H1 (cell line): Measurements from ENCODE around the gene GLTP. TPM values are rescaled to one million over a fixed set of nuclear protein-coding genes. Genes with fewer than 3 reads are reported as not detected.

ENCODE experiments used
- CTCF ChIA-PET: fragments of 300-600 bp; sonication (Branson Sonifier 250); formaldehyde crosslinking; loops from one replicate; lab custom pipeline; 2021; ENCODE audit not compliant: partially characterized antibody; lab: Charles Lee
- POLR2A ChIA-PET: fragments of 300-600 bp; sonication (Branson Sonifier 250); formaldehyde crosslinking; loops from one replicate; lab custom pipeline; 2021; ENCODE audit warnings: inconsistent platforms; ENCODE audit not compliant: partially characterized antibody; lab: Charles Lee
- DNase-seq, 2 experiments: peaks; one replicate each; pipeline versions ENCODE4 v3.0.0 to v3.0.0-alpha.2; 2010 to 2022; ENCODE audit warnings: low spot score in 2 of 2, low read depth in 1 of 2, mixed read lengths in 1 of 2
- FAIRE-seq: peaks from 2 replicates; lab custom pipeline; 2011; peaks lifted over from hg19 to GRCh38; lab: Jason Lieb, UNC
- H2AFZ ChIP-seq: 2 replicates; pipeline ENCODE4 v1.8.1; 2012; ENCODE audit warnings: low read length, inconsistent platforms
- H2AK5ac ChIP-seq: 2 replicates; pipeline ENCODE4 v1.6.1; 2013; ENCODE audit warnings: low read depth, low read length
- H2BK120ac ChIP-seq: replicated peaks from 2 replicates; pipeline ENCODE3; 2013; ENCODE audit warnings: low read depth, low read length, inconsistent platforms
- H2BK12ac ChIP-seq: 2 replicates; pipeline ENCODE4 v1.6.1; 2013; ENCODE audit warnings: low read depth, low read length
- H2BK15ac ChIP-seq: 2 replicates; pipeline ENCODE4 v1.6.1; 2013; ENCODE audit warnings: low read length
- H2BK20ac ChIP-seq: 2 replicates; pipeline ENCODE4 v1.6.1; 2013; ENCODE audit warnings: low read length
- H2BK5ac ChIP-seq: 2 replicates; pipeline ENCODE4 v1.6.1; 2013; ENCODE audit warnings: low read depth, low read length
- H3K14ac ChIP-seq: 2 replicates; pipeline ENCODE4 v1.6.1; 2013; ENCODE audit warnings: inconsistent platforms; ENCODE audit not compliant: insufficient read length
- H3K18ac ChIP-seq: 2 replicates; pipeline ENCODE4 v1.6.1; 2013; ENCODE audit warnings: low read length; ENCODE audit errors: extremely low read depth
- H3K23ac ChIP-seq: 2 replicates; pipeline ENCODE4 v1.6.1; 2013; ENCODE audit warnings: inconsistent platforms; ENCODE audit not compliant: insufficient read length
- H3K23me2 ChIP-seq: 2 replicates; pipeline ENCODE4 v1.6.1; 2013; ENCODE audit warnings: low read depth, low read length
- H3K27ac ChIP-seq: 2 replicates; pipeline ENCODE4 v1.6.1; 2011; ENCODE audit warnings: low read depth, low read length, inconsistent platforms
- H3K27me3 ChIP-seq, 4 experiments: replicated peaks in 1 of 4; 1 replicate in 1 of 4; 2 replicates in 3 of 4; pipeline versions ENCODE4 v1.6.1 to v1.8.1; 2011 to 2013; ENCODE audit warnings: low read length in 3 of 4, mild to moderate bottlenecking in 3 of 4, inconsistent platforms in 2 of 4, mixed read lengths in 2 of 4, moderate library complexity in 1 of 4; ENCODE audit not compliant: control insufficient read depth in 3 of 4, insufficient read depth in 3 of 4; ENCODE audit errors: extremely low read depth in 1 of 4
- H3K36me3 ChIP-seq, 4 experiments: 2 replicates each; pipeline versions ENCODE4 v1.6.1 to v1.8.1; 2011 to 2013; ENCODE audit warnings: mild to moderate bottlenecking in 4 of 4, low read length in 3 of 4, moderate library complexity in 2 of 4, control low read depth in 1 of 4, inconsistent platforms in 1 of 4; ENCODE audit not compliant: insufficient read depth in 4 of 4, control insufficient read depth in 2 of 4
- H3K4ac ChIP-seq: replicated peaks from 2 replicates; pipeline ENCODE3; 2013; ENCODE audit warnings: low read length, low read depth, mixed read lengths, inconsistent platforms; ENCODE audit not compliant: insufficient read length
- H3K4me1 ChIP-seq, 4 experiments: replicated peaks in 1 of 4; 1 replicate in 1 of 4; 2 replicates in 3 of 4; pipeline versions ENCODE4 v1.6.1 to v1.8.1; 2011 to 2013; ENCODE audit warnings: low read length in 3 of 4, inconsistent platforms in 2 of 4, mixed read lengths in 1 of 4; ENCODE audit not compliant: insufficient read depth in 4 of 4, control insufficient read depth in 3 of 4
- H3K4me2 ChIP-seq, 2 experiments: 2 replicates each; pipeline versions ENCODE4 v1.6.1 to v1.8.1; 2011 to 2013; ENCODE audit warnings: low read depth in 2 of 2, low read length in 2 of 2, control low read depth in 1 of 2, inconsistent platforms in 1 of 2, mild to moderate bottlenecking in 1 of 2; ENCODE audit not compliant: insufficient read depth in 1 of 2
- H3K4me3 ChIP-seq, 4 experiments: fragments of 200-600, 300-600 bp in 1 of 4; sonication (generic), shearing (Covaris generic), sonication (Bioruptor Twin) in 1 of 4; 2 replicates each; pipeline versions ENCODE4 v1.5.1 to v1.8.1; 2011 to 2016; ENCODE audit warnings: low read length in 4 of 4, low read depth in 3 of 4, control low read depth in 2 of 4, inconsistent platforms in 2 of 4, mild to moderate bottlenecking in 2 of 4, mixed read lengths in 1 of 4, moderate library complexity in 1 of 4; ENCODE audit not compliant: insufficient read depth in 2 of 4; ENCODE audit errors: extremely low read depth in 1 of 4
- H3K56ac ChIP-seq: replicated peaks from 2 replicates; pipeline ENCODE3; 2013; ENCODE audit warnings: low read depth, mild to moderate bottlenecking, mixed read lengths, low read length, inconsistent platforms; ENCODE audit not compliant: insufficient read length
- H3K79me1 ChIP-seq: 2 replicates; pipeline ENCODE4 v1.6.1; 2013; ENCODE audit warnings: low read depth, low read length, control low read depth
- H3K79me2 ChIP-seq, 2 experiments: 2 replicates each; pipeline versions ENCODE4 v1.6.1 to v1.8.1; 2012 to 2013; ENCODE audit warnings: low read length in 2 of 2, mild to moderate bottlenecking in 2 of 2, inconsistent platforms in 1 of 2; ENCODE audit not compliant: insufficient read depth in 2 of 2, control insufficient read depth in 1 of 2
- H3K9ac ChIP-seq, 4 experiments: replicated peaks in 1 of 4; 1 replicate in 1 of 4; 2 replicates in 3 of 4; pipeline versions ENCODE4 v1.6.1 to v1.8.1; 2011 to 2013; ENCODE audit warnings: low read depth in 3 of 4, low read length in 3 of 4, control low read depth in 2 of 4, mild to moderate bottlenecking in 2 of 4, moderate library complexity in 2 of 4, inconsistent platforms in 1 of 4; ENCODE audit errors: extremely low read depth in 1 of 4
- H3K9me3 ChIP-seq, 2 experiments: 2 replicates each; pipeline versions ENCODE4 v1.6.1 to v1.8.1; 2012 to 2013; ENCODE audit warnings: mild to moderate bottlenecking in 2 of 2, moderate library complexity in 2 of 2, control low read depth in 1 of 2, inconsistent platforms in 1 of 2, low read depth in 1 of 2, low read length in 1 of 2, mixed read lengths in 1 of 2; ENCODE audit not compliant: insufficient read depth in 2 of 2
- H4K20me1 ChIP-seq, 2 experiments: replicated peaks in 1 of 2; 2 replicates each; pipeline versions ENCODE3 to v1.8.1; 2011 to 2013; ENCODE audit warnings: inconsistent platforms in 2 of 2, low read length in 2 of 2, mild to moderate bottlenecking in 1 of 2; ENCODE audit not compliant: insufficient read depth in 2 of 2, control insufficient read depth in 1 of 2
- H4K5ac ChIP-seq: 2 replicates; pipeline ENCODE4 v1.6.1; 2013; ENCODE audit warnings: low read length, low read depth, mixed read lengths, inconsistent platforms; ENCODE audit not compliant: insufficient read length
- H4K8ac ChIP-seq: 2 replicates; pipeline ENCODE4 v1.8.0; 2013; ENCODE audit warnings: mild to moderate bottlenecking, moderate library complexity, low read length, inconsistent platforms; ENCODE audit not compliant: insufficient read depth; ENCODE audit errors: extremely low read depth
- H4K91ac ChIP-seq: replicated peaks from 2 replicates; pipeline ENCODE3; 2013; ENCODE audit warnings: low read length, mixed read lengths, inconsistent platforms; ENCODE audit not compliant: insufficient read length
- BACH1 ChIP-seq: IDR thresholded peaks from 2 replicates; pipeline ENCODE4 v1.6.1; 2012; ENCODE audit warnings: low read length, improper control_type of control experiment
- CBX8 ChIP-seq: fragments of 300-800, 300-1000 bp; sonication (generic); IDR thresholded peaks from 2 replicates; pipeline ENCODE4 v1.7.1; 2016; ENCODE audit warnings: low read depth, low read length, borderline replicate concordance
- CEBPB ChIP-seq: IDR thresholded peaks from 2 replicates; pipeline ENCODE4 v1.6.1; 2012; ENCODE audit warnings: low read depth, low read length
- GABPA ChIP-seq: IDR thresholded peaks from 2 replicates; pipeline ENCODE4 v1.6.1; 2011; ENCODE audit warnings: mild to moderate bottlenecking, low read length, moderate library complexity, borderline replicate concordance; ENCODE audit not compliant: insufficient read depth
- KDM5A ChIP-seq: fragments of 200-600 bp; IDR thresholded peaks from 2 replicates; pipeline ENCODE4 v1.7.1; 2012; ENCODE audit warnings: mild to moderate bottlenecking, low read length, inconsistent platforms, mixed read lengths
- NRF1 ChIP-seq: IDR thresholded peaks from 2 replicates; pipeline ENCODE4 v1.6.1; 2011; ENCODE audit warnings: mild to moderate bottlenecking, low read depth, low read length, improper control_type of control experiment
- RNF2 ChIP-seq: fragments of 200-900, 300-1000 bp; sonication (generic); IDR thresholded peaks from 2 replicates; pipeline ENCODE4 v1.7.1; 2016; ENCODE audit warnings: borderline replicate concordance, low read depth, mild to moderate bottlenecking, antibody characterized with exemption, low read length; ENCODE audit not compliant: poor library complexity, severe bottlenecking; ENCODE audit errors: missing control alignments
- RXRA ChIP-seq: IDR thresholded peaks from 2 replicates; pipeline ENCODE4 v1.6.1; 2011; ENCODE audit warnings: low read depth, mild to moderate bottlenecking, low read length, moderate library complexity; ENCODE audit not compliant: insufficient read depth
- SIRT6 ChIP-seq: IDR thresholded peaks from one replicate; pipeline ENCODE4 v1.7.1; 2012; ENCODE audit warnings: low read length, inconsistent platforms
- TAF1 ChIP-seq: IDR thresholded peaks from 2 replicates; pipeline ENCODE4 v1.6.1; 2011; ENCODE audit warnings: mild to moderate bottlenecking, low read depth, low read length
- WGBS, 2 experiments: shearing (Covaris generic) in 1 of 2; methylation state at CpG; one replicate each; pipeline versions ENCODE4 v1.1.6 to v1.1.7; 2013 to 2015; ENCODE audit warnings: low lambda C conversion rate in 2 of 2, mixed read lengths in 2 of 2, inconsistent platforms in 1 of 2, low coverage in 1 of 2, missing lambda C conversion rate in 1 of 2; ENCODE audit not compliant: insufficient replicate concordance in 2 of 2, insufficient coverage in 1 of 2, insufficient read length in 1 of 2; ENCODE audit errors: extremely low coverage in 1 of 2, missing lambda C conversion rate in 1 of 2; 5-methylcytosine and 5-hydroxymethylcytosine counted together
- polyA plus RNA-seq, 7 experiments: library from polyadenylated mRNA; depleted of rRNA in 3 of 7; stranded (reverse) in 5 of 7; unstranded in 2 of 7; fragments of >200 nt in 5 of 7; fragments of 200-250 nt in 2 of 7; gene quantifications; 1 replicate in 5 of 7; 2 replicates in 1 of 7; 4 replicates in 1 of 7; pipeline versions ENCODE4 v1.2.1 to v1.2.3, GENCODE V29; 2011 to 2013; ENCODE audit warnings: missing spikeins in 2 of 7, mixed read lengths in 2 of 7
- total RNA-seq: library from RNA; stranded (reverse); fragmentation: NEBNext Ultra II Directional; extraction: Animal tissue kit (Norgen Biotek cat#: 25700); gene quantifications from 2 replicates; pipeline ENCODE4 v1.2.1, GENCODE V29; 2021

GLTP gene
- total and polyA plus RNA-seq, 2 of the 8 experiments (the other 6 are each of a cell fraction or from before 2014, with no cell fraction given) = 9.8 to 26.1 TPM

DNA sequence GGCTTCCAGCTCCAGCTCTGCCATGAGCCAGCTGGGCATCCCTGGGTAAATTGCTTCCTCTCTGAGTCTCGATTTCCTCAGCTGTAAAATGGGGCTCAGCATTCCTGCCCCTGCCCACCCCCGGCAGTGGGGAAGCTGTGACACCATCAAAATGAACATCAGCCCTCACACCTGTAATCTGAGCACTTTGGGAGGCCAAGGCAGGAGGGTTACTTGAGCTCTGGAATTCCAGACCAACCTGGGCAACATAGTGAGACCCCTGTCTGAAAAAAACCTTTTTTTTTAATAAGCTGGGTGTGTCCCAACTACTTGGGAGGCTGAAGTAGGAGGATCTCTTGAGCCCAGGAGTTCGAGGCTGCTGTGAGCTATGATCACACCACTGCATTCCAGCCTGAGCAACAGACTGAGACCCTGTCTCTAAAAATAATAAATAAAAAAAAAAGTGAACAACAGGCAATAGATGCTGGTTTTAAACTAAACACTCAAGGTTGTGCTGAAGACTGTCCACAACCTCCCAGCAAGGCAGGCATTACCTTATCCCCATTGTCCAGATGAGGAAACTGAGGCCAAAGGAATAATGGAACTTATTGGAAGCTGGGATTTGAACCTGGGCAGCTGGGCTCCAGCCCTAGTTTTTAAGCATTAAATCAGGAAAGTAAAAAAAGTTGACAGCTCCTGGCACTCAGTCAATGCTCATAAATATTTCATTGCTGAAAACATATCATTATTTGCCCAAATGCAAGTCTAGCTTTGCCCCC, 51.4 kb downstream of the GLTP start:
- no peak overlapping the region for H3K4ac ChIP-seq
- no peak overlapping the region for H2AFZ ChIP-seq
- peaks cover 1% of the 10 kb centered on the region; the same call in 1 of the 2 replicates for H3K23me2 ChIP-seq
- peaks cover 0 to 6% (median 1%) of the 10 kb centered on the region in 4 experiments; a peak in 3 of 7 replicates for H3K4me1 ChIP-seq
- no peak overlapping the region for H3K27ac ChIP-seq
- no peak overlapping the region for H3K18ac ChIP-seq
- H3K9ac ChIP-seq = no peak overlapping the region
- no peak overlapping the region for H2BK15ac ChIP-seq
- no peaks in the 10 kb centered on the region; the same call in 1 of the 2 replicates for H3K79me1 ChIP-seq
- H3K23ac ChIP-seq = no peak overlapping the region
- H2AK5ac ChIP-seq = no peak overlapping the region
- H3K4me3 ChIP-seq = no peak overlapping the region
- no peaks in the 10 kb centered on the region; a peak in 1 of 7 replicates for H3K27me3 ChIP-seq
- H4K91ac ChIP-seq = no peak overlapping the region
- H2BK12ac ChIP-seq = no peak overlapping the region
- H3K36me3 ChIP-seq = no peaks in the 10 kb centered on the region
- no peak overlapping the region for H3K4me2 ChIP-seq
- H3K79me2 ChIP-seq = no peaks in the 10 kb centered on the region
- H4K5ac ChIP-seq = no peak overlapping the region
- H2BK120ac ChIP-seq = no peak overlapping the region
- CTCF ChIA-PET = interaction anchor here (0.6 to 9.4 kb wide), 9 partner anchors 8 to 99 kb away, joined by 3 to 92 read pairs (median 6); no protein-coding TSS in a partner anchor
- FAIRE-seq (no peak), DNase-seq (no peak)
- no peak overlapping the region for H2BK5ac ChIP-seq
- no peak overlapping the region for H3K56ac ChIP-seq
- POLR2A ChIA-PET = interaction anchor here (0.6 to 1.2 kb wide), 2 partner anchors 8 to 10 kb away, joined by 3 read pairs; no protein-coding TSS in a partner anchor
- H2BK20ac ChIP-seq = no peak overlapping the region
- no peaks in the 10 kb centered on the region for H4K20me1 ChIP-seq
- H3K9me3 ChIP-seq = no peaks in the 10 kb centered on the region
- 83% methylated on average over 3 of the region's 3 CpGs; no CpG with 5 or more reads in 1 of the 2 experiments for WGBS, 2 experiments
- no peak overlapping the region for H4K8ac ChIP-seq
- TF ChIP-seq NRF1 (no peak), RXRA (no peak), GABPA (no peak), RNF2 (no peak), SIRT6 (no peak), CBX8 (no peak), CEBPB (no peak), KDM5A (no peak), BACH1 (no peak), TAF1 (no peak)
- H3K14ac ChIP-seq = no peak overlapping the region
